Measurements from ENCODE around the gene NSF.
"Not testable (repeated sequence)": the region's sequence is repeated elsewhere in the genome, so short reads cannot be mapped to it uniquely, and the experiment has no call there.

NSF gene

DNA sequence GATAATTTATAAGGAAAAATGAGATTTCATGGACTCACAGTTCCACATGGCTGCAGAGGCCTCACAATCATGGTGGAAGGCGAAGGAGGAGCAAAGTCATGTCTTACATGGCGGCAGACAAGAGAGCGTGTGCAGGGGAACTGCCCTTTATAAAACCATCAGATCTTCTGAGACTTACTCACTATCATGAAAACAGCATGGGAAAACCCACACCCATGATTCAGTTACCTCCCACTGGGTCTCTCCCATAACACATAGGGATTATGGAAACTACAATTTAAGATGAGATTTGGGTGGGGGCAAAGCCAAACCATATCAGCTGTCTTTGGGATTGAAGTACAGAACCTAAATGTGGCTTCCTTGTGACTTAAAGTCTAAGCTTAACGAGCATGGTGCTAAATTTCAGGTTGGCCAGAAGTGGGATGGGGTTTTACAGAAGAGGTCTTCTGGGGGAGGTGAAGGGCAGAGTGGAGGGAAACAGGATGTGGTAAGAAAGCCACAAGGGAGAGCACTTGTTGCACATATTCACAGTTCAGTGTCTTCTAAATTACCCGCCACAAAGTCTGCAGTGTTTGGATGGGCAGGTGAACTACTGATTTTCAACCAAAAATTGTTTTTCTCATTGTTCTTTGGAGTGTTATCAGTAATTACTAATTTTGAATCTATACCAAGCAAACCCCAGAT lies 38.4 kb downstream of the NSF start:
- not testable (repeated sequence) for DNase-seq (ENCODE audit: low spot score)

DNA sequence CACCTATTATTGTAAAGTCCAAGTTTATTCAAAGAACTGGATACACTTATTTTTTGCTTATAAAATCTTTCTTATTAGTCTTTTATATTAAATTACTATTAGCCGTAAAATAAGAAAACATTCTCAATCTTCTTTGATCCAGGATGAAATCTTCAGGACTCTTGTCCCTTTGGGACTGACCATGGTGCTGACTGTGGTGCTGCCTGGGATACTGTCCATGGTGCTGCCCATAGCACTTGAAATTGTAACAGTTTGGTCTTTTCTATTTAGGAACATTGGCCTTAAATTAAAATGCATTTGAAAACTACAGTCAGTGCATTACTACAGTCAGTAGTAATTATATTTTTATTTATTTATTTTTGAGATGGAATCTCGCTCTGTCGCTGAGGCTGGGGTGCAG lies 41.7 kb downstream of the NSF start:
- DNase-seq (ENCODE audit: low spot score) = not testable (repeated sequence)

DNA sequence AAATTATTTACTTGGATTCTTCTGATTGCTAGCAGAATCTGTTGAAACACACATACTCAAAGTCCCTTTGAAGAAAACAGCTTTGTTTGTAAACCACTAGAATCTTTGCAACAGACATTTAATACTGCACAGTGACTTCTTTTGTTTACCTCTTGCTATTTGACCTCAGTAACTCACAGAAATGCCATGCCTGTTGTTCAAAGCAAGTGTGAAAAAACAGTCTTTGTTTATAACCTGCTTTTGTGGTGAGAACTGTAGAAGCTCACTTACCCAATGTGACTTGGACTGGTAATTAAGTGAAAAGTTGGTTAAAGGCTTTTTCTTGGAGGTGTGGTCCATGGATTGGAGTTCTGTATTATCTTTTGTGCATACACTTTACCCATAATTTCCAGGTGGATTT lies 44.4 kb downstream of the NSF start:
- not testable (repeated sequence) for DNase-seq (ENCODE audit: low spot score)

DNA sequence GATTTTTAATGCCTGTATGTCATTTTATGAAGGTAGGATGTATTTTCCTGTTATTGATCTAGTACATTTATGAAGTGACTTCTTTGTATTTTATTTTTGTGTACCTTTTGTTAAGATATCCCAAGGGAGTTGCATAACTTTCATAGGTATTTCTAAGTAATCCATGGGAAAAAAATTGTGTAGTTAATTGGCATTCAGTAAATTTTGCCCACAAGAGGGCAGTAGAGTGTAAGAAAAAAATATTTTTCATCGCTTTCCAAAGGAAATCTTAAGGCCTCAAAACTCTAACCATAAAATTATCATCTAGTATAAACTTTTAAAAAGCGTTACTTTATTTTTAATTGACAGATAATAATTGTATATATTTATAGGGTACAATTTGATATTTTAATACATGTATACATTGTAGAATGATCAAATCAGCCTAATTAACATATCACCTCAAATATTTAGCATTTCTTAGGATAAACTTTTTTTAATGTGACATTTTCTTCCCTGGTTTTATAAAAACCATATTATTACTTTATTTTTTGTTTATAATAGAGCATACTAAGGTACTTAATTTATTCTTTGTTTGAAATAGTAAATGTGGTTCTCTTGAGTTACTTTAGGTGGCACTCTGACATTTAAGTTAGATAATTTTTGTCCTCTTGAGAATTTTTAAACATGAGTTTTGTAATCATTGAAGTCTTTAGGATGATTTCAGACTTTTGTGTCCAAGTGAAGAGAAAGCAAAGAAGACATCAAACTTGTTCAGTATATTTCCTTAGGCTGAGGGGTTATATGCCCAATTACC lies 51.6 kb downstream of the NSF start:
- not testable (repeated sequence) for DNase-seq (ENCODE audit: low spot score)

DNA sequence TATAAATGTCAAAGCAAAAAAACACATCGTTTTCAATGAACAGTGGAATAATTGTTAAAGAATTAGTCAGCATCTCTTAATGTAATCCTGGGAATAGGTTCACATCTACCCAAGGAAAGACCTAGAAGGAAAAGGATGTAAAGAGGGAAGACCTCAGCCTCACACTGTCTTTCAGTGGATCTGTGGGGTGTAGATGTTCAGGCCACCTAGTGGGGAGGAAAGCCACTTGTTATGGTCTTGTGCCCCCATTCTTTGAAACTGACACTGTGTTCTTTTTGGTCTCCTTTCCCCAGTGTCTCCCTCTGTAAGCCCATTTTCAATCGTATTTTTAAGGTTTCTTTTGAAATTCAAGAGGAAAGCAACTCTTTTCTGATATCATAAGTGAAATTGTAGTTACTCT lies 56.8 kb downstream of the NSF start:
- DNase-seq (ENCODE audit: low spot score) = not testable (repeated sequence)

DNA sequence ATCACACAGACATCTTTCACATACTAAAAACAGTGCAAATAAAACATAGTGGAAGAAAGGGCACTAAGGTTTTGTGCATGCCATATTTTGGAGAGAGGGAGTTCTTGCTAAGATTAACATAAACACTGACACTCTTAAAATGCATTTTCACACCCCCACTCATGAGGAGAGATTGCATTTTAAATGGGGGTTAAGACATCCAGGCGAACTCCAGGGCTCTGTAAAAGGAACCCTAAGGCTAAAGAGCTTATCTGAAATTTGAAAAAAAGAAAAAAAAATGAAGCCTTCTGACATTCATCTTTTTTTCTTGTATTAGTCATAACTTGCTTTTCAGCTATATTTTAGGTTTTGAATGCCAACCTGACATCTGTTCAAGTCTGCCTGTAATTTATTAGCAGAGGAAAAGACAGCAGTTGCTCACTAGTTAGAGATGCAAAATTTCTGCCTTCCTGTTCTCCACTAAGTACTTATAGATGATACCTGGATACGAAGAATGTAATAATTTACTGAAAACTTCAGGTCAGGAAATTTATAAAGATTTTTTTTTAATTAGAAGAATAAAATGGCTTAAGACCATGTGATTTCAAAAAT lies 57.3 kb downstream of the NSF start:
- not testable (repeated sequence) for DNase-seq (ENCODE audit: low spot score)

DNA sequence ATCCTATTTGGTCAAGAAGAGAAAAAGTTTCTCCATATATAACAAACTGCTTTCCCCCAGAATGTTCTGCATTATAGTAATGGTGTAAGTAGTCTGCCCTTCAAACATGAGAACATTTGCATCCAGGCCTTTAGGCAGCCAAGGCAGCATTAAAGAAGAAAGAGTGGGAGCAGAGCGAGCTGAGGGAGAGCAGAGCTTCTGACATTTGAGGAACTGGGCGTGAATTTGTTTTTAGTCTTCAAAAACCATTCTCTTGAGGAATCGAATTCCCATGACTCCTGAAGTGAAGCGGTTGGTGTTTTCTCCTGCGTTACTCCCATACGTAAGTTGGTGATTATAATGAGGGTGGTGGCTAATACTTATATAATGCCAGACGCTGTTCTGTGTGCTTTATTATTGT lies 58.8 kb downstream of the NSF start:
- not testable (repeated sequence) for DNase-seq (ENCODE audit: low spot score)

DNA sequence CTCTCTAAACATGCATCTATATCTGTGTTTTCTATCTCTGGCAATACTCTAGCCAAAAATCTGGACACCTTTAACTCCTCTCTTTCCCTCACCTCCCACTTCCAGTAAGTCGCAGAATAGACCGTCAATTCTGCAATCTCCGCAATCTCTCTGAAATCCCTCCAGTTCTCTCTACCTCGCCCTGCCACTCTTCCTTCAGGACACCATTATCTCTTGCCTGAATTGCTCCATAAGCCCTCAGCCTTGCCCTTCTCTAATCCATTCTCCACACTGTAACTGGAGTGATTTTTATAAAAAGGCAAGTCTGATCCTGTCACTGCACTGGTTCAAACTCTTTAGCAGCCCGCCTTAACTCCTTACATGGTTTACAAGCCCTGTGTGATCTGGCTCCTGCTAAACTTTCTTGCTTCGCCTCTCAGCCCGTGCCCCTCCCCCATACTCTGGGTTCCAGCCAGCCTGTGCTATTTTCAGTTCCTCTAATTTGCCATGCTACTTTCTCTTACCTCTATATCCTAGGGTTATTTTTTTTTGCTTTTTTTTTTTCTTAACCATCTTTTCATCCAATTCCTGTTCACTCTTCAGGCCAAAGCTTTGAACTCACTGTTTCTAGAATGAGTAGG lies 61.7 kb downstream of the NSF start:
- not testable (repeated sequence) for DNase-seq (ENCODE audit: low spot score)

DNA sequence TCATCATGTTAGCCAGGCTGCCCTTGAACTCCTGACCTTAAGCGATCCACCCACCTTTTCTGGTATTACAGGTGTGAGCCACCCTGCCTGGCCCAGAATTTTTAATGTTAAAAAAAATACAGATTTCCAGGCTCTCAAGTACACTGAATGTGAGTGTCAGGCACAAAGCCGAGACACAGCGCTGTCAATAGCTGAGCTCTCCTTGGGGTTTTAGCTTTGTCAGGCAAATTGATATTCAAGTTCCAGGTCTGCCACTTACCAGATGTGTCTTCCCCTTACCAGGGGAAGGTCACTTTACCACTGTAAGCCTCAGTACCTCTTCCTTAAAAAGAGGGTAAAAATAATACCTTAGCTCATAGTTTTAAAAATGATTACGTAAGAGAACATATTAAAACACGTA lies 67.8 kb downstream of the NSF start:
- not testable (repeated sequence) for DNase-seq (ENCODE audit: low spot score)

DNA sequence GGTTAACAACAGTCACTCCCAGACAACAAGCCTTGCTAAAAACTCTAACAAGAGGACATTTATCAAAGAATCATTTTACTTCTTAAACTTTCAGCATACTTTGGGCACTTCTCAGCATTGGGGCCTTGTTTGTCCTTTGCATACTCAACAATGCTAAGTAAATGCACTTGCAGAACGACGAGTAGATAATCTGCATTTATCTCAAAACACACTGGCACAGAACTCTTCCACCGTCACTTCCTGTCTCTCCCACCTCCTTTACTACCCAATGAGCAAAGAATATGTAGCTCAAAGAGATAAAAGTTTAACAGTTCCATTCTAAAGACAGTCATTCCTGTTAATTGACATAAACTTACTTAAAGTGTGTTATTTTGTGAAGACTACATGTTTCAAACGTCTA lies 69.2 kb downstream of the NSF start:
- not testable (repeated sequence) for DNase-seq (ENCODE audit: low spot score)

DNA sequence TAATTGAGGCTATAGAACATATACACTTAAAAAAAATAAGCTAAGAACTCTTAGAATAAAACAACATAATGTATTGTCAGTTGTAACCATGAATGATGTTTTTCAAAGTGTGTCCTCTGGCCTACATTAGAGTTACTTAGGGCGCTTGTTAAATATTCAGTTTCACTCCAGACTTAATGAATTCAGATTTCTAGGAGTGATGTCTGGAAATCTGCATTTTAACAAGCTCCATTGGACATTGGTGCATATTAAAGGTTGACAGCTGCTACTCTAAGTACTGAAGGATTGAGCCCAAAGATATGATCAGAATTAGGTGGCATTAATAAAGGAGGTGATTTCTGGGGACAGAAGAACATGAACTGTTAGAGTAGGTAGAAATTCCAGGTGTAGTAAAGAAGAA lies 72.7 kb downstream of the NSF start:
- DNase-seq (ENCODE audit: low spot score) = not testable (repeated sequence)

DNA sequence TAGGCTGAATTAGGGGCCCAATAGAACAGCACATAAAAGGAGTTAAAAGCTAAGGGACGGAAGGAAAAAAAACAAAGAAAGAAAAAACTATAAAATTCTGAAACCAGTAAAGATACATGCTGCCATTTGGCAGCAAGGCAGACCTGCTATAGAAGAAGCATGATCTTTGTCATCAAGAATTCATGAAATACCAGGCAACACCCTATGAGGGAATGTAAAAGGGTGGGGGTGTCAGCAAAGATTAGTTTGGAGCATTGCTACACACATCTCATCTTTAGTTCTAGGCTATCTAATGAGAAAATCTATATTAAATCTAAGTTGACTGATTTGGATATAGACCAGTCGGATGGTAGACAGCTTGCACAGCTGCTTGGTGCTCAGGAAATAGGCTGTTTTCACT lies 73.1 kb downstream of the NSF start:
- DNase-seq (ENCODE audit: low spot score) = not testable (repeated sequence)

DNA sequence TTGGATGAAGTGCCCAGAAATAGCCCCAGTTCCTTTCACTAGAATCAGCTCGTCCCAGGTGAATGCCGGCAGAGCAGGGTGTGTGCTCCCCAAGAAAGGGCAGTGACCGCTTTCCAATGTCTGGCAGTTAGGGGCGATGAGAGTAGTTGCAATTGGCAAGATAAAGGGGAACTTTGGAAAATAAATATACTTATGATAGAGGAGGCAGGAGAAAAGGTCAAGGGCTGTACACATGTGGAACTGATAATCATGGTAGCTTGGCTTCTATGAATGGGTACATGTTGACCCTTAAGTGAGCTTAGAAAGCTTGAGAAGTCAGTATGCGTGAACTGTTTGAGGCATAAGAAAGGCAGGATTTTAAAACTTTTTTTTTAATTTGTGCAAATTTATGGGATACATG lies 75.5 kb downstream of the NSF start:
- DNase-seq (ENCODE audit: low spot score) = peak; percentile 2

DNA sequence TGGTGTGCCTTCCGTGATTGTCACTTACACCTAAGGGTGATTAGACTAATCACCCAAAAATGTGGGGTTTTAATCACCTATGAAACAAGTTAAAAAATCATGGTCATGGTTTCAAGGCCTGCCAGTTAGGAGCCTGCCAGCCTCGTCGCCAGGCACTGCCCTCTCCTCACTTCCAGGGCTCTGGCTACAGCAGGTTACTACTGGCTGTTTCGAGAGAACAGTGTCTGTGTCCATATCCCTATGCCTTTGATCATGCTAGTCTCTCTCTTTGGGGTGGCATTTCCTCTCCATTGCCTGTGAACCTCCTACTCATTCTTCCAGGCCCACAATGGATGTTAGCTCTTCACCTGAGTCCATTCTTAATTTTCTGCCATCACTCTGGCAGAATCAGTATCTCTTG lies 80.3 kb downstream of the NSF start:
- not testable (repeated sequence) for DNase-seq (ENCODE audit: low spot score)

DNA sequence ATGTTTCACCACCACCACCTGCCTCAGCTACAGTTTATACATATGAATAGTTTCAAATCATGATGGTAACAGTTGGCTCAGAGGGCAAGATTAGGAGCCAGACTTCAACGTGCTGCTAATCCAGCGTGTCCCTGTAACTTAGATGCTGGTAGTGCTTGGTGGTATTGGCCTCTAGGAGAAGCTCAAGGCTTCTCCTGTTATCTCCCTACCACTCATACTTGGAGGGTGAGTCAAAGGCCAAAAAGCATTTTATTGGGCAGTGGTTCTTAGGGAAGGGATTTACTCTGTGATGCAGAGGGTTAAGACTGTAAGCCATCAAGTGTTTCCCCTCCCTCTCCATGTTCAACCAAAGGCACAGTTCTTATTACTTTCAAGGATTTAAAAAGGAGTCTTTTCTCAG lies 82.3 kb downstream of the NSF start:
- DNase-seq (ENCODE audit: low spot score) = not testable (repeated sequence)

DNA sequence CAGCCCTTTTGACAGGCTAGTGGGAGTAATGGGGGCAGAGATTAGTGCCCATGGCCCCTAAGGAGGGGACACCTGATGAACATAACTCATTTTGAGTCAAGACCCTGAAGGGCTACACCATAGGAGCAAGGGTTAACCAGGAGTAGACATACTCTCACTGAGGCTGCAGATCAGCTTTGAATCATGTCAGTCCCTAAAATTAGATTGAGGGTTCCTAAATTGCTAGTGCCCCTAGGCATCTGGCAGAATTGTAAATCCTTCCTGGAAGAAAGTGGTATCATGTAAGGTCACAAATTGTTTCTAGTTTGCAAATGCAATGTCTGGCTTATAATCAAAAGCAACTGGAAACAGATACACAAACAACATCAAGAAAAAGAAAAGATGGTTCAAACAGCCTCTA lies 87.3 kb downstream of the NSF start:
- DNase-seq (ENCODE audit: low spot score) = not testable (repeated sequence)

DNA sequence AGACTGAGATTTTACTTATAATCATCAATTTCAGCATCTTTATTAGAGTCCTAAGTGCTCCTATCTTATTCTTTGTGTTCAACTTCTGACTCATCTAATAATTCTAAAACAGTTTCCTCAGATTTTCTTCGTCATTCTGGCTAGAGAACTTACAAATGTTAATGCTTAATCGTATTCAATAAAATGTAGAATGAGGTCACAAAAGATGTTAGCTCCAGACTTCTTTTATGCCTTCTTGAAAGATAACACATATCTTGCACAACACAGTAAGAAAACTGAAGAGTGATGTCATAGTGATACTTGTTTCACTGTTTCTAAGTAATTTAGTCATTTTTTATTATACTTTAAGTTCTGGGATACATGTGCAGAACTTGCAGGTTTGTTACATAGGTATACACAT lies 93.2 kb downstream of the NSF start:
- DNase-seq (ENCODE audit: low spot score) = not testable (repeated sequence)

DNA sequence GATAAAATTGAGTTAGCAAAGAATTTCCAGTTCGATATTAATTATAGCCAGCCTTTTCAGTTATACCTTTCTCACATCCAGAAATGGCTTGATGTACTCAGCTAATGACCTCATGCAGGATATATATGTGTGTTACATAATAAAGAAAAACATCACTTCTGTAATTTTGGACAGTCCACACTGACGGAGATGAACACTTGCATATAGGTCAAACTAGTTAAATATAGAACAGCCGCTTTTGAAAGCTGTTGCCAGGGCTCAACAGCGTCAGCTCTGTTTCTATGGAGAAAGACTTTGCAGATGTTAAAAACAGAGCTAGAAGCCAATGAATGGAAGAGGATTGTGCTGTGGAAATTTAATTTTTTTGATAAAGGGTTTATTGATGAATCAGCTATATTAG lies 94.8 kb downstream of the NSF start:
- not testable (repeated sequence) for DNase-seq (ENCODE audit: low spot score)

DNA sequence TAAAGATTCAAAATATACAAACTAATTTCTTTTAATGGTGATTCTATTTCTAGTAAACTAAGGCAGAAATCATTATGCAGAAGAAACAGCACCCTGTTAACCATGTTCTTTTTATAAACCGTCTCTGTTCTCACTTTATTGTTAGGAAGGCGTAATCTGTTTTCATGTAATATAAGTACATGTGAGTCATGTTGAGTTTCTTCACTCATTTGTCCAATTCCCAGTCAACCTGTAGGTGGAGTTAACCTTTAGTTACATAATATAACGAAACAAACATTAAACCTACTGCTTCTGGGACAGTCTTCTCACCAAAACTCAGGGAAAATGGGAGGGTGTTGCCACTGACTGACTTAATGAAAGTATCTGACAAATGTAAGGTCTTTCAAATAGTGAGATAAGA lies 101.7 kb downstream of the NSF start:
- DNase-seq (ENCODE audit: low spot score) = not testable (repeated sequence)

DNA sequence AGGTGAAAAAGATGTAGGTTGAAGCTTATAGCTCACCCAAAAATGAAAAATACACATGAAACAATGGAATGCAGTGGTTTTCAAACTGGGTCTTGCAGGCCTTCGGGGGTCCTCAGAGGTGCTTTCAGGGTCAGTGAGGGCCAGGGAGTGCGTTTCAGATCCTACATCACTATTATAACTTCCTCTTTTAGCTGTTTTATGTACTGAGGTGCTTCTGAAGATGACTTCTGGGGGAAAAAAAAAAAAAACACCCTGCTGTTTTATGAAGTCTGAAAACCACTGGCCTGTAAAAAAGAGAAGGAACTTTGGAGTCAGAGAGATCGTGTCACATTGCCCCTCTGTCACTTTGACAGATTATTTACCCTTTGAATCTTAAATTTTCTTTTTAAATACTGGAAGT lies 102.8 kb downstream of the NSF start:
- not testable (repeated sequence) for DNase-seq (ENCODE audit: low spot score)

DNA sequence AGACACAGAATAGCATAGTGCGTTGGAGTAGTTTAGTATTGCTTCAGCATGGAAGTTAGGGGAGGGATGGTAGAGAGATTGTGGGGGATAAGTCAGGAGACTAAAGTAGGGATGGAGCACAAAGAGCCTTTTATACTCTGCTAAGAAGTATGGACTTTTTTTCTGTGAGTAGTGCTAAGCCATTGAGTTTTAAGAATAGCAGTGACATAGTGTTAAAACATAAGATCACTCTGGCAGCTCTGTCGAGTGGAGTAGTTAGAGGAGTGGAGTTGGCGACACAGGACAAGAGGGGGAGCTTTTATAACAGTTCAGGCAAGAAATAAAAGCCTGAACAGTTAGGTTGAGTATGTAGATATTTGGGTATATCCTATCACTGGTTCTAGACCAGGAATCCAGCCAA lies 106.1 kb downstream of the NSF start:
- DNase-seq (ENCODE audit: low spot score) = not testable (repeated sequence)

DNA sequence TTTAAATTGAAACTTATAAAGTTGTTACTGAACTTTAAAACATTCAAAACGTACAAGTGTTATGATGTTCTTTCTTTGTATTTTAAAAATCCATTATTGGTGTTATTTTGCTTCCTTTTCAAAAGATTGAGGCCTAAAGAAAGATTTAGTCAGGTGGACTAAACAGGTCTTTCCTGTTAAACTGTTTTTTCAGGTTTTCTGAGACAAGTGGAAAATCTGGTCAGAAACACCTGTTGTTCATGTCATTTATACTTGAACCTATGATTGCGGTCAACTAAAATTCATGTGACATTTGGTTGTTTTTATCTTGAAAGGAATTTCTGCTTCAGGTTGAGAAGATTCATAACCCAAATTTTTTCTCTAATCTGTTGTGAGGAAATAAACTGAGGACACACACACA lies 108.5 kb downstream of the NSF start:
- not testable (repeated sequence) for DNase-seq (ENCODE audit: low spot score)

DNA sequence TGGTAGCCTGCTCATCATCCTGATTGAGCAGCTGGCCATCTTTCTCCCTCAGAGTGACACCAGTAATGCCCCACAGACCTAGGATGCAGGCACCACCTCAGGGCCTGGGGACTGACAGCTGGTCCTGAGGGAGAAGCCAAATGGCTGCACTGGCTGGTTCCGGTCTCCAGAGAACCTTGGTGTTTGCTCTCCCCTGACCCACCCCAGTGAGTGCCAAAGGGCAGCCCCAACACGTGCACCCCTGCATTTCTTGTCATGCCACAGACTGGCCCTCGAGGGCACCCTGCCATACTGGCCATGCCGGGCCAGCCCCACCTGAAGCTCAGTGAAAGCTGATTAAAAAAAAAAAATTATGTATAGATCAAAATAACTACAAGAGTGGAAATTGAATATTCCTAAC lies 127.5 kb downstream of the NSF start:
- no peak for DNase-seq (ENCODE audit: low spot score)
